Breast epithelium (tissue), 3 donors: ENCODE measurements around the gene VIPR1.

Experiments
- POLR2A ChIP-seq: fragments of 450-650 bp; IDR thresholded peaks from one replicate; pipeline ENCODE4 v1.6.1; 2016; ENCODE audit warnings: antibody characterized with exemption, mild to moderate bottlenecking, moderate library complexity
- POLR2AphosphoS5 ChIP-seq, 3 donors: sonication (generic); formaldehyde crosslinking; IDR thresholded peaks; one replicate each; pipeline ENCODE4 v1.6.1; 2017; ENCODE audit warnings: antibody characterized with exemption in 3 of 3
- TF ChIP-seq, protein P1 (sequence below), 3 donors: fragments of 450-650 bp; IDR thresholded peaks; one replicate each; pipeline ENCODE4 v1.5.1; 2016 to 2017; ENCODE audit warnings: antibody characterized with exemption in 3 of 3, mild to moderate bottlenecking in 3 of 3, moderate library complexity in 3 of 3

- TF ChIP-seq, protein P1, sequence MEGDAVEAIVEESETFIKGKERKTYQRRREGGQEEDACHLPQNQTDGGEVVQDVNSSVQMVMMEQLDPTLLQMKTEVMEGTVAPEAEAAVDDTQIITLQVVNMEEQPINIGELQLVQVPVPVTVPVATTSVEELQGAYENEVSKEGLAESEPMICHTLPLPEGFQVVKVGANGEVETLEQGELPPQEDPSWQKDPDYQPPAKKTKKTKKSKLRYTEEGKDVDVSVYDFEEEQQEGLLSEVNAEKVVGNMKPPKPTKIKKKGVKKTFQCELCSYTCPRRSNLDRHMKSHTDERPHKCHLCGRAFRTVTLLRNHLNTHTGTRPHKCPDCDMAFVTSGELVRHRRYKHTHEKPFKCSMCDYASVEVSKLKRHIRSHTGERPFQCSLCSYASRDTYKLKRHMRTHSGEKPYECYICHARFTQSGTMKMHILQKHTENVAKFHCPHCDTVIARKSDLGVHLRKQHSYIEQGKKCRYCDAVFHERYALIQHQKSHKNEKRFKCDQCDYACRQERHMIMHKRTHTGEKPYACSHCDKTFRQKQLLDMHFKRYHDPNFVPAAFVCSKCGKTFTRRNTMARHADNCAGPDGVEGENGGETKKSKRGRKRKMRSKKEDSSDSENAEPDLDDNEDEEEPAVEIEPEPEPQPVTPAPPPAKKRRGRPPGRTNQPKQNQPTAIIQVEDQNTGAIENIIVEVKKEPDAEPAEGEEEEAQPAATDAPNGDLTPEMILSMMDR (IDR thresholded peaks at IDR 0.05) = no peak
- TF ChIP-seq POLR2A (no peak), POLR2AphosphoS5 (IDR thresholded peaks at IDR 0.05) (no peak)
Observed at GRCh38 chr3:42477696-42478095, 24.7 kb upstream of the VIPR1 start.
